HPDE6-E6E7 (cell line): ENCODE results near the gene TBKBP1.
A peak's percentile ranks its signal among the peaks of the same experiment; 100 is the strongest.
"Not testable (repeated sequence)": the region's sequence is repeated elsewhere in the genome, so short reads cannot be mapped to it uniquely, and the experiment has no call there.

Source experiments
- DNase-seq: peaks from one replicate; pipeline ENCODE4 v3.0.0; 2011; ENCODE audit warnings: missing footprints; ENCODE audit errors: extremely low spot score

The TBKBP1 gene

GRCh38 chr17:47682138-47682537, 11.8 kb upstream of the TBKBP1 start:
- DNase-seq, result no peak

- not testable (repeated sequence) for DNase-seq
Observed at GRCh38 chr17:47682727-47683126, 11.2 kb upstream of the TBKBP1 start.

GRCh38 chr17:47684025-47684424, 9.9 kb upstream of the TBKBP1 start:
- DNase-seq, result no peak

- DNase-seq, result no peak
Observed at GRCh38 chr17:47684535-47685193, 9.3 kb upstream of the TBKBP1 start.

- no peak for DNase-seq
Observed at GRCh38 chr17:47685556-47686275, 8.2 kb upstream of the TBKBP1 start.

- DNase-seq, result no peak
Observed at GRCh38 chr17:47686276-47686635, 7.7 kb upstream of the TBKBP1 start.

GRCh38 chr17:47686664-47687327, 7.2 kb upstream of the TBKBP1 start:
- no peak for DNase-seq

- no peak for DNase-seq
Observed at GRCh38 chr17:47687328-47687690, 6.7 kb upstream of the TBKBP1 start.

- DNase-seq, result no peak
Observed at GRCh38 chr17:47687748-47688147, 6.2 kb upstream of the TBKBP1 start.

GRCh38 chr17:47690121-47690520, 3.8 kb upstream of the TBKBP1 start:
- no peak for DNase-seq

- no peak for DNase-seq
Observed at GRCh38 chr17:47692137-47692894, 1.6 kb upstream of the TBKBP1 start.

GRCh38 chr17:47692895-47693730, 848 bp upstream of the TBKBP1 start:
- DNase-seq, result no peak

- no peak for DNase-seq
Observed at GRCh38 chr17:47694581-47695428, 844 bp downstream of the TBKBP1 start.

- DNase-seq, result no peak
Observed at GRCh38 chr17:47695429-47696376, 1.7 kb downstream of the TBKBP1 start.

- no peak for DNase-seq
Observed at GRCh38 chr17:47696717-47697642, 3.0 kb downstream of the TBKBP1 start.

- DNase-seq, result no peak
Observed at GRCh38 chr17:47697906-47698711, 4.1 kb downstream of the TBKBP1 start.

- peak; percentile 74 for DNase-seq
Observed at GRCh38 chr17:47698749-47699535, 5.0 kb downstream of the TBKBP1 start.
